Islet of Langerhans (tissue), 1 donor: ENCODE data around the gene MOB1A.

Source experiments
- FAIRE-seq: peaks from one replicate; lab custom pipeline; 2011; peaks lifted over from hg19 to GRCh38; lab: Jason Lieb, UNC

The MOB1A gene

DNA sequence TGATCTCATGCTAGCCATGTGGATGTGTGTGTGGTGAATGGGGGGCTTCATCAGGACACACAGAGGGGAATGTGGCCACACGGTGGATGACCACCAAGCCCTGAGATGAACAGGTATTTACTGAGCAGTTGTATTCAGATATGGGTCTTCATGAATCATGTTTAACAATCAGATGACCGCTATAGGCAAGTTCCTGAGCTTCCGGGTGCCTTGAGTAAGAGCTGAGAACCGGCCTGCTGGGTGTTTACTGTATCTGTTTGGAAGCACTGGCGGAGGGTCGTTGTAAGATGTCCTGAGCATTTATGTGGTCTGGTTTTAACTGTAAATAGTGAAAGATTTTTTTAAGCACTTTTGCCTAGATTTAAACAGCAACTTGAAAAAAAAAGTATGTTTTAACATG lies 74.9 kb downstream of the MOB1A start:
- no peak for FAIRE-seq
